ENCODE data around the gene MICA.
A peak's percentile ranks its signal among the peaks of the same experiment; 100 is the strongest.
"Not testable (repeated sequence)": the region's sequence is repeated elsewhere in the genome, so short reads cannot be mapped to it uniquely, and the experiment has no call there.

The MICA gene

GRCh38 chr6:31403283-31404060 is at the start of gene MICA:
Gene MICA, plus strand, starts transcription at chr6:31403595. Its CDS starts 38 bp downstream, at chr6:31403633.
- peak; percentile 71 for DNase-seq

GRCh38 chr6:31354158-31354863 is 49.1 kb upstream of the MICA start:
- peak; percentile 15 for DNase-seq

GRCh38 chr6:31354864-31355582 is 48.4 kb upstream of the MICA start:
- DNase-seq, result peak; percentile 5

DNA sequence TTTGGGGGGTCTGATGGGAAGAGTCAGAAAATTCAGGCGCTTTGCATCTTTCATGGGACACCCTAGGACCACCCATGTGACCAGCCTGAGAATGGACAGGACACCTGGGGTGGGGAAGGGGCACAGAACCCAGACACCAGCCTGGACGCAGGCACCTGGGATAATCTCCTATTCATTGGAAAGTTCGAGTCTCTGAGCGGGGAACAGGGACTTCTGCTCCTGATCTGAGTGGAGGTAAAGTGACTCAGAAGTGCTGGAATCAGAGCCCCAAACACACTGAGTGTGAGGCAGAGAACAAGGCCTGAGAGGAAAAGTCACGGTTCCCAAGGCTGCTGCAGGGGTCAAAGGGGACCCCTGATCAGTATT is 47.8 kb upstream of the MICA start:
- DNase-seq, result peak; percentile 10

GRCh38 chr6:31356216-31356945 is 47.0 kb upstream of the MICA start:
- peak; percentile 41 for DNase-seq

GRCh38 chr6:31356946-31357466 is 46.4 kb upstream of the MICA start, which contains the start of gene HLA-B:
Gene HLA-B, minus strand, starts transcription at chr6:31357179. Its CDS starts 21 bp downstream, at chr6:31357158.
- peak; percentile 66 for DNase-seq

- no peak for DNase-seq
Observed at GRCh38 chr6:31357886-31358285, 45.5 kb upstream of the MICA start.

DNA sequence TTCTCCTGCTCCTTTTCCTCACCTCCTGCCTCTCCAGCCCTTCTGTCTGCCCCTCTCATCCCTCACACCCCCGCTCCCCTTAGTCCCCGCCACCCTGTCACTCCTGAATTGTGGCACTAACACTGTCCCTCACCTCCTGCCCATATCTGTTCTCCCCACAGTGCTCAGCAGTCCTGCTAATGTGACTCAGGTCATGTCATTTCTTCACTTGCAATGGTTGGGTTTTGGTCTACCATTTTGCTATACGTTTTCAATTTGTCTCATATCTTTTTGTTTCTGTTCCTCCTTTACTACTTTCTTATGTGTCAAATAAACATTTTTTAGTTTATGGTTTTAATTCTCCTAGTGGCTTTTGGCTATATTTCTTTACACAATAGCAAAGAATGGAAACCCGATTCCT is 45.1 kb upstream of the MICA start:
- DNase-seq, result no peak

GRCh38 chr6:31359581-31359980 is 43.8 kb upstream of the MICA start:
- no peak for DNase-seq

GRCh38 chr6:31362751-31363150 is 40.6 kb upstream of the MICA start:
- no peak for DNase-seq

DNA sequence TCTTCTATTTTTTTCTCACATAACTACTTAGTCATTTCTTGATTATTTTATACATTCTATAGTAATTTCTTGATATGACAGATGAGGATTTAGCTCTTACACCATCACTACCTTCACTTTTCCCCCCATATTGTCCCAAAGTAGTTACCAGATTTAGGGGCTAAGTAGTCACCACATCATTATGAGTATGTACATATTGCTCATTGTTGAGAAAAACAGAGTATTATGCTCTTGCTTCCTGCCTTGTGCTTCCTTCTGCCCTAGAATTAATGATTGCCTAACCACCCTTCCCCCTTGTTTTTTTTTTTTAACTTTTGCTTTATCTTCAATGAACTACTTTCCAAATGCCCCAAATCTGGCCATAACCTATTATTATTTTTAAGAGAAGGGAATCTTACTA is 39.6 kb upstream of the MICA start:
- DNase-seq, result no peak

DNA sequence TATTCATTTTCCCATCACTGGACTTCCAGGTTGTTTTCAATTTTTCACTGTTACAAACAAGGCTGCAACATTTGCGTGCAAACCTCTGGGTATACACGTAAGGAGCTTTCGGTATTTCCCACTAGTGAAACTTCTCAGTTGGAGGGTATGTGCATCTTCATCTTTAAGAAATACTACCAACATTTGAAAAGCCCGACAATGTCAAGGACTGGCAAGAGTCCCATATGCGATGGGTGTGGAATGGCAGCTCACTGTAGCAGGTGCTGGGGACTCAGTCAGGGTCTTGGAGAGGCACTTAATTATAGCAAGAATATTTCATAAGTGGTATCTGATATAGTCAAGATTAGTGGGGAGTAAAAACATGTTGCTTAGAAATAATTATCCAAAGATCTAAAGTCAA is 37.5 kb upstream of the MICA start:
- no peak for DNase-seq

- peak; percentile 90 for DNase-seq
Observed at GRCh38 chr6:31366693-31367470, 36.5 kb upstream of the MICA start.

DNA sequence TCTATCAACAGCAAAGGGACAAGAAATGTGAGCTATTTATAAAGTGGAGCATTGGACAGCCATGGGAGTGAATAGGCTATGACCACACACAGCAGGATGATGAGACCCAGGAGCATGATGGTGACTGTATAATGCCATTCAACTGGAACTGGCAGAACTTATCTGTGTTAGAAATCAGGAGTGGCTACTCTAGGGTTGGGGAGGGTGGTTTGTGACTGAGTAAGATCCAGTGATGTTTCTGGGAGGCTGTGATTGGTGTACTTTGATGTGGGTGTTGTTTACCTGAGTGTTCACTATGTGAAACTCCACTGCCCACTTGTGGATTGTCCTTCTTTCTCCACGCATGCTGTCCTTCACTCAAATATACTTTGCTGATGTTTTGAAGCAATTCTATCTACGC is 34.9 kb upstream of the MICA start:
- no peak for DNase-seq

- DNase-seq, result not testable (repeated sequence)
Observed at GRCh38 chr6:31374118-31374517, 29.3 kb upstream of the MICA start.

GRCh38 chr6:31375699-31376098 is 27.7 kb upstream of the MICA start:
- no peak for DNase-seq

- DNase-seq, result no peak
Observed at GRCh38 chr6:31377029-31377428, 26.4 kb upstream of the MICA start.

- no peak for DNase-seq
Observed at GRCh38 chr6:31378062-31378720, 25.2 kb upstream of the MICA start.

DNA sequence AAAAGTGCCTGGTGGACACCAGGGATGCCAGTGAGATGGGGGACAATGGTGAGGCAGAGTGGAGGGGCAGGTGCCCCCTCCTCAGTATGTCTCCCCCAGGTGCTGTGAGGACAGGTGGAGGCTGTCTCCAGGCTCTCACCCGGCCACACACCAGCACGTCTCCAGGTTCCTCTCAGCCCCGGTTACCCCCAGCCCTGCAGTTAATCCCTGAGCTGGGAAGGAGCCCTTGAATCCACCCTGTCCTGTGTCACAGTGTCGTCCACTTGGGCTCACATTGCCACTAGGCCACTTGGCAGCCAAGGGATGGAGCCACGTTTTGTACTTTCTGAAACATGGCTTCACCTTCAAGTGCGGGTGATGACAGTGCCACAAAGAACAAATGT is 24.7 kb upstream of the MICA start:
- no peak for DNase-seq

DNA sequence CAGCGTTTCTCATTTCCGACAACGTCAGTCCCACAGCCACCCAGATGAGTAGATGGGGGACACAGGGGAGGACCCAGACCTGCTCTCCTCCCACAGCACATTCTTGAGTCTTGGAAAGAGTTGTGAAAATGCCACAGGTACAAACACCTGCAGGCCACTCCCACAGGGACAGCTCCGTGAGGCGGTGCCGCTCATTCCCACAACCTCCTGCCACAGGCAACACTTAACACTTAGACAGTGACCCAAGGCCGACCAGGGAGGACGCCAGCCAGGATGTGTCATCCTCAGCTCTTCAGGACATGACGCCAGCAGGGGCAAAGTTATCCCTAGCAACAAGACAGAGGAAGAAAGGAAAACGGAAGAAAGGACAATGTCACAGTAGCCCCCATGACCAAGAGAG is 23.5 kb upstream of the MICA start:
- DNase-seq, result no peak

DNA sequence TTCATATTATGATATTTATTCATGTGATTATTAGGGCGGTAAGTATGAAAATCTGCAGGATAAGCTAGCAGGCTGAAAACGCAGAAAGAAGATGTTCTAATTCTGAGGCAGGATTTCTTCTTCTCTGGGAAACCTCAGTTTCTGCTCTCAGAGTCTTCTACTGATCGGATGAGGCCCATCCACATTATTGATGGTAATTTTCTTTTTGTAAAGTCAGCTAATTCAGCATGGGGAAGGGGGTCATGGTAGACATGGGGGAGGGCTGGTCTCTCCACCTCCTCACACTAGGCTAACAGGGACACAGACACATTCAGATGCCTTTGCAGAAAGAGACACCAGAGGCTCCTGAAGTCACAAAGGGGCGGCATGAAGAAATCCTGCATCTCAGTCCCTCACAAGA is 21.7 kb upstream of the MICA start:
- DNase-seq, result no peak
